HG03025 (cell line): ENCODE data around the gene PRDX3.

Source experiments
- ATAC-seq: cut with Tn5 transposase; IDR thresholded peaks from one replicate; pipeline ENCODE4 v1.9.1; 2021; ENCODE audit warnings: mild to moderate bottlenecking, moderate library complexity; ENCODE audit not compliant: unreplicated experiment, low FRiP score

PRDX3 gene

GRCh38 chr10:119178372-119179119, at the start of gene PRDX3:
PRDX3 (minus strand) TSS chr10:119178812; CDS start chr10:119178790, 22 bp downstream.
- peak; percentile 84 for ATAC-seq

- no peak for ATAC-seq
Measured at GRCh38 chr10:119227825-119228224, 49.2 kb upstream of the PRDX3 start.

- ATAC-seq, result no peak
Measured at GRCh38 chr10:119225083-119225658, 46.6 kb upstream of the PRDX3 start.

GRCh38 chr10:119222966-119223386, 44.4 kb upstream of the PRDX3 start:
- ATAC-seq, result no peak

GRCh38 chr10:119222537-119222936, 43.9 kb upstream of the PRDX3 start:
- no peak for ATAC-seq

- no peak for ATAC-seq
Measured at GRCh38 chr10:119221666-119222065, 43.1 kb upstream of the PRDX3 start.

- no peak for ATAC-seq
Measured at GRCh38 chr10:119221201-119221600, 42.6 kb upstream of the PRDX3 start.

- ATAC-seq, result no peak
Measured at GRCh38 chr10:119219871-119220270, 41.3 kb upstream of the PRDX3 start.

- ATAC-seq, result no peak
Measured at GRCh38 chr10:119217991-119218490, 39.4 kb upstream of the PRDX3 start.

GRCh38 chr10:119217401-119217800, 38.8 kb upstream of the PRDX3 start:
- ATAC-seq, result no peak

- ATAC-seq, result no peak
Measured at GRCh38 chr10:119216127-119216526, 37.5 kb upstream of the PRDX3 start.

- no peak for ATAC-seq
Measured at GRCh38 chr10:119215371-119215770, 36.8 kb upstream of the PRDX3 start.

- ATAC-seq, result no peak
Measured at GRCh38 chr10:119211625-119212441, 33.2 kb upstream of the PRDX3 start.

- no peak for ATAC-seq
Measured at GRCh38 chr10:119211176-119211575, 32.6 kb upstream of the PRDX3 start.

- no peak for ATAC-seq
Measured at GRCh38 chr10:119210633-119211032, 32.0 kb upstream of the PRDX3 start.

GRCh38 chr10:119209736-119210355, 31.2 kb upstream of the PRDX3 start:
- ATAC-seq, result no peak

GRCh38 chr10:119209035-119209735, 30.6 kb upstream of the PRDX3 start:
- no peak for ATAC-seq

GRCh38 chr10:119208553-119208940, 29.9 kb upstream of the PRDX3 start:
- no peak for ATAC-seq

GRCh38 chr10:119207713-119208552, 29.3 kb upstream of the PRDX3 start:
- peak; percentile 2 for ATAC-seq
